ENCODE measurements around the gene IFT81. TPM values are rescaled to one million over a fixed set of nuclear protein-coding genes. Genes with fewer than 3 reads are reported as not detected.

IFT81 gene
- total RNA-seq, 1 donor from 2014 or later: 7.3 TPM

GRCh38 chr12:110262442-110263388 lies 138.6 kb downstream of the IFT81 start:
- ATAC-seq (peak; percentile 66), DNase-seq (peak; percentile 32)
- H3K4me3 ChIP-seq: no peak overlapping the region
- TF ChIP-seq, protein P1, sequence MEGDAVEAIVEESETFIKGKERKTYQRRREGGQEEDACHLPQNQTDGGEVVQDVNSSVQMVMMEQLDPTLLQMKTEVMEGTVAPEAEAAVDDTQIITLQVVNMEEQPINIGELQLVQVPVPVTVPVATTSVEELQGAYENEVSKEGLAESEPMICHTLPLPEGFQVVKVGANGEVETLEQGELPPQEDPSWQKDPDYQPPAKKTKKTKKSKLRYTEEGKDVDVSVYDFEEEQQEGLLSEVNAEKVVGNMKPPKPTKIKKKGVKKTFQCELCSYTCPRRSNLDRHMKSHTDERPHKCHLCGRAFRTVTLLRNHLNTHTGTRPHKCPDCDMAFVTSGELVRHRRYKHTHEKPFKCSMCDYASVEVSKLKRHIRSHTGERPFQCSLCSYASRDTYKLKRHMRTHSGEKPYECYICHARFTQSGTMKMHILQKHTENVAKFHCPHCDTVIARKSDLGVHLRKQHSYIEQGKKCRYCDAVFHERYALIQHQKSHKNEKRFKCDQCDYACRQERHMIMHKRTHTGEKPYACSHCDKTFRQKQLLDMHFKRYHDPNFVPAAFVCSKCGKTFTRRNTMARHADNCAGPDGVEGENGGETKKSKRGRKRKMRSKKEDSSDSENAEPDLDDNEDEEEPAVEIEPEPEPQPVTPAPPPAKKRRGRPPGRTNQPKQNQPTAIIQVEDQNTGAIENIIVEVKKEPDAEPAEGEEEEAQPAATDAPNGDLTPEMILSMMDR (IDR thresholded peaks at IDR 0.05): no peak
- intact Hi-C loops (cut with DNase I): no loop called here
- no peaks in the 10 kb centered on the region for H3K9me3 ChIP-seq
- no peaks in the 10 kb centered on the region for H3K27me3 ChIP-seq
- H3K4me1 ChIP-seq: peaks cover 11% of the 10 kb centered on the region
- H3K36me3 ChIP-seq: no peaks in the 10 kb centered on the region
- no peak overlapping the region for H3K27ac ChIP-seq

DNA sequence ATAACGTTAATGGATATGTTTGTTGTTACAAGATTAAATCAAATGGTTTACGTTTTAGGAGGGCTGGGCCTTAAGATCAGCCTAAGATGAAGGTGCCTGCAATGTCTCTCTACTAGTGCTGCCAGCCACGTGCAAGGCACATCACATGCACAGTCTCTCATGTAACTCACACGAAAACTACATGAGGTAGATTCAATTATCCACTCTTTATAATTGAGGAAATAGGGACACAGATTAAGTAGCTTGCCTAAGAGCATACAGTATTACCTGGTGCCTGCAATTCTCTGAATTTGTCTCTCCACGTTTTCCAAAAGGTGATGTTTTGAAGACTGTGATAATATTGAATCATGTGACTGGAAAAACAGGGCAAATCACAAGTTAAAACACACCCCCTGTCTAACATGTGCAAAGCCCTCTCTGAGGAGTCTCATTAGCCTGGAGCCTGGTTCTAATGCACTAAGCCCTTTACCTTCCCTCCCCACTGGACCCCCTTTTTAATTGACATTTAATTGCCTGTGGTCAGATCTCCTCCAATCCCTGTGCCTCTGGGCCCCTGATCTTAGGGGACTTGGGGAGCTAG lies 142.3 kb downstream of the IFT81 start:
- DNase-seq: no peak

GRCh38 chr12:110266980-110267620 lies 142.9 kb downstream of the IFT81 start:
- no peak overlapping the region for H3K4me3 ChIP-seq
- peak overlapping the region; percentile 3 for H3K27ac ChIP-seq
- intact Hi-C loops (cut with DNase I): no loop called here
- no peaks in the 10 kb centered on the region for H3K27me3 ChIP-seq
- no peak for DNase-seq
- TF ChIP-seq, protein P1 (IDR thresholded peaks at IDR 0.05): no peak
- no peaks in the 10 kb centered on the region for H3K9me3 ChIP-seq
- H3K4me1 ChIP-seq: peaks cover 11% of the 10 kb centered on the region
- H3K36me3 ChIP-seq: no peaks in the 10 kb centered on the region
- ATAC-seq: no peak

More for the DNA sequence above, 142.3 kb downstream of the IFT81 start:
- H3K36me3 ChIP-seq: no peaks in the 10 kb centered on the region
- intact Hi-C loops (cut with DNase I): no loop called here
- H3K27ac ChIP-seq: peak overlapping the region; percentile 3
- TF ChIP-seq, protein P1 (IDR thresholded peaks at IDR 0.05): no peak
- no peaks in the 10 kb centered on the region for H3K27me3 ChIP-seq
- peaks cover 11% of the 10 kb centered on the region for H3K4me1 ChIP-seq
- no peaks in the 10 kb centered on the region for H3K9me3 ChIP-seq
- no peak for ATAC-seq
- H3K4me3 ChIP-seq: no peak overlapping the region

Other genes with a start within 250 kb of the IFT81 start
- 44.0 TPM for gene GLTP, start 243.8 kb upstream of the IFT81 start, total RNA-seq
- gene TCHP, start 224.1 kb upstream of the IFT81 start, total RNA-seq: 16.5 TPM
- gene GIT2, start 128.0 kb upstream of the IFT81 start, total RNA-seq: 52.1 TPM
- 54.0 TPM for gene ANKRD13A, start 124.9 kb upstream of the IFT81 start, total RNA-seq
- gene C12orf76, start 75.8 kb upstream of the IFT81 start, total RNA-seq: 25.0 TPM
- 173 TPM for gene ATP2A2, start 156.9 kb downstream of the IFT81 start, total RNA-seq

Measured in upper lobe of right lung (tissue), 1 donor.